Testis (tissue), 2 donors: Measurements from ENCODE around the gene GIPC2.

Source experiments
- POLR2A ChIP-seq: fragments of 450-650 bp; IDR thresholded peaks from one replicate; pipeline ENCODE4 v1.6.1; 2017; ENCODE audit warnings: antibody characterized with exemption, mild to moderate bottlenecking, moderate library complexity
- TF ChIP-seq, protein P1 (sequence below), 3 experiments: fragments of 450-650 bp in 2 of 3; fragments of 200-600 bp in 1 of 3; sonication (generic) in 1 of 3; IDR thresholded peaks; one replicate each; pipeline ENCODE4 v1.5.1; 2016 to 2019; ENCODE audit warnings: antibody characterized with exemption in 3 of 3, mild to moderate bottlenecking in 2 of 3, moderate library complexity in 1 of 3

- TF ChIP-seq, protein P1, sequence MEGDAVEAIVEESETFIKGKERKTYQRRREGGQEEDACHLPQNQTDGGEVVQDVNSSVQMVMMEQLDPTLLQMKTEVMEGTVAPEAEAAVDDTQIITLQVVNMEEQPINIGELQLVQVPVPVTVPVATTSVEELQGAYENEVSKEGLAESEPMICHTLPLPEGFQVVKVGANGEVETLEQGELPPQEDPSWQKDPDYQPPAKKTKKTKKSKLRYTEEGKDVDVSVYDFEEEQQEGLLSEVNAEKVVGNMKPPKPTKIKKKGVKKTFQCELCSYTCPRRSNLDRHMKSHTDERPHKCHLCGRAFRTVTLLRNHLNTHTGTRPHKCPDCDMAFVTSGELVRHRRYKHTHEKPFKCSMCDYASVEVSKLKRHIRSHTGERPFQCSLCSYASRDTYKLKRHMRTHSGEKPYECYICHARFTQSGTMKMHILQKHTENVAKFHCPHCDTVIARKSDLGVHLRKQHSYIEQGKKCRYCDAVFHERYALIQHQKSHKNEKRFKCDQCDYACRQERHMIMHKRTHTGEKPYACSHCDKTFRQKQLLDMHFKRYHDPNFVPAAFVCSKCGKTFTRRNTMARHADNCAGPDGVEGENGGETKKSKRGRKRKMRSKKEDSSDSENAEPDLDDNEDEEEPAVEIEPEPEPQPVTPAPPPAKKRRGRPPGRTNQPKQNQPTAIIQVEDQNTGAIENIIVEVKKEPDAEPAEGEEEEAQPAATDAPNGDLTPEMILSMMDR (IDR thresholded peaks at IDR 0.05), result no peak
- no peak for TF ChIP-seq POLR2A
Observed at GRCh38 chr1:78040484-78041089, 5.2 kb upstream of the GIPC2 start.
